ENCODE measurements around the gene ZNF407. TPM values are rescaled to one million over a fixed set of nuclear protein-coding genes. Genes with fewer than 3 reads are reported as not detected.

The ZNF407 gene
- total RNA-seq, 4 donors from 2014 or later: 18.1 to 29.1 (median 19.7) TPM

GRCh38 chr18:75031717-75032317 is 434.1 kb downstream of the ZNF407 start:
- ATAC-seq: no peak
- no peak overlapping the region for H3K4me3 ChIP-seq
- peaks cover 0 to 39% (median 0%) of the 10 kb centered on the region in 3 donors for H3K4me1 ChIP-seq
- H3K9me3 ChIP-seq: no peaks in the 10 kb centered on the region
- no peaks in the 10 kb centered on the region for H3K36me3 ChIP-seq
- H3K27ac ChIP-seq: peak overlapping the region in 2 of 4 donors; percentile 12 to 44
- TF ChIP-seq EP300 (IDR thresholded peaks at IDR 0.05) (no peak), CTCF (IDR thresholded peaks at IDR 0.05) (no peak), POLR2A (IDR thresholded peaks at IDR 0.05) (no peak), POLR2AphosphoS5 (IDR thresholded peaks at IDR 0.05) (peak; percentile 89)
- H3K27me3 ChIP-seq: no peaks in the 10 kb centered on the region
- 58 to 62% methylated on average over 10 to 11 of the region's 11 CpGs for WGBS, 2 donors (ENCODE audit: low coverage in 1 of 2)

- 86 to 96% methylated on average over 7 of the region's 7 CpGs for WGBS, 2 donors (ENCODE audit: low coverage in 1 of 2)
- H3K36me3 ChIP-seq: no peaks in the 10 kb centered on the region
- H3K27me3 ChIP-seq: no peaks in the 10 kb centered on the region
- peaks cover 0 to 48% (median 4%) of the 10 kb centered on the region in 3 donors for H3K4me1 ChIP-seq
- H3K9me3 ChIP-seq: no peaks in the 10 kb centered on the region
- TF ChIP-seq EP300 (IDR thresholded peaks at IDR 0.05) (no peak), POLR2A (IDR thresholded peaks at IDR 0.05) (no peak), CTCF (IDR thresholded peaks at IDR 0.05) (no peak)
- H3K27ac ChIP-seq: no peak overlapping the region
- H3K4me3 ChIP-seq: no peak overlapping the region
- ATAC-seq: no peak
These were observed 435.8 kb downstream of the ZNF407 start for GRCh38 chr18:75033516-75033915.

- no peak for ATAC-seq
- no peaks in the 10 kb centered on the region for H3K9me3 ChIP-seq
- H3K36me3 ChIP-seq: no peaks in the 10 kb centered on the region
- H3K27me3 ChIP-seq: no peaks in the 10 kb centered on the region
- 25 to 30% methylated on average over 3 of the region's 3 CpGs for WGBS, 2 donors (ENCODE audit: low coverage in 1 of 2)
- peaks cover 0 to 48% (median 4%) of the 10 kb centered on the region in 3 donors for H3K4me1 ChIP-seq
- peak; percentile 47 for TF ChIP-seq POLR2AphosphoS5 (IDR thresholded peaks at IDR 0.05)
- TF ChIP-seq EP300 (IDR thresholded peaks at IDR 0.05): no peak
- no peak overlapping the region for H3K4me3 ChIP-seq
- H3K27ac ChIP-seq: no peak overlapping the region
These were observed 437.3 kb downstream of the ZNF407 start for GRCh38 chr18:75034937-75035336.

- no peaks in the 10 kb centered on the region for H3K36me3 ChIP-seq
- no peak for ATAC-seq
- peaks cover 0 to 46% (median 4%) of the 10 kb centered on the region in 3 donors for H3K4me1 ChIP-seq
- WGBS, 2 donors (ENCODE audit: low coverage in 1 of 2): 40 to 45% methylated on average over 3 of the region's 3 CpGs
- H3K27me3 ChIP-seq: no peaks in the 10 kb centered on the region
- no peak overlapping the region for H3K4me3 ChIP-seq
- H3K9me3 ChIP-seq: no peaks in the 10 kb centered on the region
- TF ChIP-seq POLR2A (IDR thresholded peaks at IDR 0.05) (no peak), CTCF (IDR thresholded peaks at IDR 0.05) (no peak), POLR2AphosphoS5 (IDR thresholded peaks at IDR 0.05) (no peak), EP300 (IDR thresholded peaks at IDR 0.05) (no peak)
- no peak overlapping the region for H3K27ac ChIP-seq
These were observed 438.3 kb downstream of the ZNF407 start for GRCh38 chr18:75035928-75036327.

GRCh38 chr18:75036917-75037688 is 439.4 kb downstream of the ZNF407 start:
- WGBS, 2 donors (ENCODE audit: low coverage in 1 of 2): 11 to 39% methylated on average over 8 to 13 of the region's 18 CpGs
- no peak for ATAC-seq
- H3K4me3 ChIP-seq: no peak overlapping the region

More at GRCh38 chr18:75036917-75037688, 439.4 kb downstream of the ZNF407 start:
- peaks cover 0 to 35% (median 4%) of the 10 kb centered on the region in 3 donors for H3K4me1 ChIP-seq
- H3K9me3 ChIP-seq: no peaks in the 10 kb centered on the region
- no peak for TF ChIP-seq CTCF (IDR thresholded peaks at IDR 0.05)
- no peak for TF ChIP-seq EP300 (IDR thresholded peaks at IDR 0.05)
- peak; percentile 18 for TF ChIP-seq POLR2AphosphoS5 (IDR thresholded peaks at IDR 0.05)
- TF ChIP-seq POLR2A (IDR thresholded peaks at IDR 0.05): no peak
- peak overlapping the region in 1 of 4 donors; percentile 14 for H3K27ac ChIP-seq
- no peaks in the 10 kb centered on the region for H3K27me3 ChIP-seq
- no peaks in the 10 kb centered on the region for H3K36me3 ChIP-seq

Measured in gastroesophageal sphincter (tissue), 4 donors.